Measurements from ENCODE around the gene ZNF74.
"Not testable (repeated sequence)": the region's sequence is repeated elsewhere in the genome, so short reads cannot be mapped to it uniquely, and the experiment has no call there.

The ZNF74 gene

DNA sequence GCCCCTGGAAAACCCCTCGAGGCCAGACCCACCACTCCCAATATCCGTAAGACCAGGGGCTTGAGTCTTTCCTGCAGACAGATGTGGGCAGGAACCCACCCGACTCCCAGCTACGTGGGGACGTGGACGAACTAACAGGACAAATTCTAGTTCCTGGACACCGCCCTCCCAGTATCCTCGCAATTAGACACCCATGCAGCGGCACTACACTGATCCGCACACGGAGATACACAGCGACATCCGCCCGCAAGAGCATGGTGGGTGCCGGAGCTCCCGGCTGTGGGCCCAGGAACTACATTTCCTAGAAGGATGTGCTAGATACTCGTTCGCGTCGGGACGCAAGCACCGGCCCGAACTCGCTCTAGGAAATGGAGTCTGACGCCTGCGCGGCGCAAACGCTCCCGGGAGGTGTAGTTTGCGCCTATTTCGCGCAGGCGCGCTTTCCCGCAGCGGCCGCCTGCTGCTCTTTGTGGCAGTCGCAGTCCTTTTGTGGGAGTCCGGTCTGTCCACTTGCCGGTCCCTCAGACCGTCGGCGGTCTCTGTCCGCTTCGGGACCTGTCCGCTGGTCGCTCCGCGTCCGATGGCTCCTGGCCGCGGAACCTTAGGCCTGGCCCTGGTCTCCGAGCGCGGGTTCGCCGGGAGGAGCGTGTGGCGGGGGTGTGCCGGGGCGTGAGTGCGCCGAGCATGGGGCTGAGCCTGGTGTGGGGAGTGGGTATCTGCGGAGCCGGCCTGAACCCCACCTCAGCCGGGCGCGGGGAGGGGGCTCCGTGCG lies at the start of gene ZNF74:
ZNF74 (plus strand) TSS at position 447 of the 772 bp plus-strand sequence. CDS start 478 bp downstream, outside the sequence.
- peak; percentile 94 for DNase-seq

DNA sequence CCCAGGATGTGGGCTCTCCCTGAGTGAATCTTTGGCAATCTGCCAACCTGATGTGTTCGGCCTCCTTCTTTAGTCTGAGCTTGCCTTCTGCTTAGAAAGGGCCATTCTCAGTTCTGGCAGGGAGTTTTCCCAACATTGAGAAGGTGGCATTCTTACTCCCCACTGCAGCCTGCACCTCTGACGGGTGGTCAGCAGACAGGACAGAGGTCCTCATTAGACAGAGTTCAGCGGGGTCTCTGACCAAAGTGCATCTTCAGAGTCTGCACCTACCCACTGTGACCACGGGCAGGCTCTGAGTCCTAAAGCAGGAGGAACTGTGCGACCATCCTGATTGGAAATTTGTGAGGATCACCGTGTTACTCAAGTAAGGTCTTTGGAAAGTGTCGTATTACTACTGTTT lies 47.4 kb upstream of the ZNF74 start:
- not testable (repeated sequence) for DNase-seq

DNA sequence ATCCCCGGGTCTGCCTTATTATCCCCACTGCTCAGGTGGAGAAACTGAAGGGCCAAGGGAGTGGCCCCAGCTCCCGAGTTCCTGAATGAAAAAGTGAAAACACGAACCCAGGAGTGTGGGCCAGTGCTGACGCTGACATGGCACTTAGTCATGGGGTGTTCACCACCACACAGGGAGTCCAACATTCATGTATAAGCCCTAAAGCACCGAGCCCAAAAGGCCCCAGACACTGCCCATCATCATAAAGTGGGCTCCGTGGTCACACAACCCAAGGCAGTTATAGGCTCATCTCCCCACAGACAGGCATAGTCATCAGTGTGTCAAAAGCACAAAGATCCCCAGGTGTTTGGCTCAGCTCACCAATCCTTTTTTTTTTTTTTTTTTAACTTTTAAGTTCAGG lies 41.4 kb upstream of the ZNF74 start:
- not testable (repeated sequence) for DNase-seq

DNA sequence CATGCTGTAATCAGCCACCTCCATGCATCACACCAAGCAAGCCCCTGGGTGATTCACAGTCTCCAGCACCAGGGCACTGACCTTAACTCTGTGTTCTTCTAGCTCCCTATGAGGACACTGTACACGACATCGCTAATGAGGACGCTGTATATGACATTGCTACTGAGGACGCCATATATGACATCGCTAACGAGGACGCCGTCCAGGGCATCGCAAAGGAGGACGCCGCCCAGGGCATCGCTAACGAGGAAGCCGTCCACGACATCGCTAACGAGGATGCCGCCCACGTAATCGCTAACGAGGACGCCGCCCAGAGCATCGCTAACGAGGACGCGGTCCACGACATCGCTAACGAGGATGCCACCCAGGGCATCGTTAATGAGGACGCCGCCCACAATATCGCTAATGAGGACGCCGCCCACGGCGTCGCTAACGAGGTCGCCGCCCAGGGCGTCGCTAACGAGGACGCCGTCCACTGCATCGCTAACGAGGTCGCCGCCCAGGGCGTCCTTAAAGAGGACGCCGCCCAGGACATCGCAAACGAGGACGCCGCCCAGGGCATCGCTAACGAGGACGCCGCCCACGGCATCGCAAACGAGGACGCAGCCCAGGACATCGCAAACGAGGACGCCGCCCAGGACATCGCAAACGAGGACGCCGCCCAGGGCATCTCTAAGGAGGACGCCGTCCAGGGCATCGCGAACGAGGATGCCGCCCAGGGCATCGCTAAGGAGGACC lies 39.5 kb upstream of the ZNF74 start:
- DNase-seq, result no peak

DNA sequence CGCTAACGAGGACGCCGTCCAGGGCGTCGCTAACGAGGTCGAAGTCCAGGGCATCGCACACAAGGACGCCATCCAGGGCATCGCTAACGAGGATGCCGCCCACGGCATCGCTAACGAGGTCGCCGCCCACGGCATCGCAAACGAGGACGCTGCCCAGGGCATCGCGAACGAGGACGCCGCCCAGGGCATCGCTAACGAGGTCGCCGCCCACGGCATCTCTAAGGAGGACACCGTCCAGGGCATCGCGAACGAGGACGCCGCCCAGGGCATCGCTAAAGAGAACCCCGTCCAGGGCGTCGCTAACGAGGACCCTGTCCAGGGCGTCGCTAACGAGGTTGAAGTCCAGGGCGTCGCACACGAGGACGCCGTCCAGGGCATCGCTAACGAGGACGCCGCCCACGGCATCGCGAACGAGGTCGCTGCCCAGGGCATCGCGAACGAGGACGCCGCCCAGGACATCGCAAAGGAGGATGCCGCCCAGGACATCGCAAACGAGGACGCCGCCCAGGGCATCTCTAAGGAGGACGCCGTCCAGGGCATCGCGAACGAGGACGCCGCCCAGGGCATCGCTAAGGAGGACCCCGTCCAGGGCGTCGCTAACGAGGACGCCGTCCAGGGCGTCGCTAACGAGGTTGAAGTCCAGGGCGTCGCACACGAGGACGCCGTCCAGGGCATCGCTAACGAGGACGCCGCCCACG lies 37.9 kb upstream of the ZNF74 start:
- not testable (repeated sequence) for DNase-seq

DNA sequence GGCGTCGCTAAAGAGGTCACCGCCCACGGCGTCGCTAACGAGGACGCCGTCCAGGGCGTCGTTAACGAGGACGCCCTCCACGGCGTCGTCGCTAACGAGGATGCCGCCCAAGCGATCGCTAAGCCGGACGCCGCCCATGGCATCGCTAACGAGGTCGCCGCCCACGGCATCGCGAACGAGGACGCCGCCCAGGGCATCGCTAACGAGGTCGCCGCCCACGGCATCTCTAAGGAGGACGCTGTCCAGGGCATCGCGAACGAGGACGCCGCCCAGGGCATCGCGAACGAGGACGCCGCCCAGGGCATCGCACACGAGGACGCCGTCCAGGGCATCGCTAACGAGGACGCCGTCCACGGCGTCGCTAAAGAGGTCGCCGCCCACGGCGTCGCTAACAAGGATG lies 37.0 kb upstream of the ZNF74 start:
- not testable (repeated sequence) for DNase-seq

DNA sequence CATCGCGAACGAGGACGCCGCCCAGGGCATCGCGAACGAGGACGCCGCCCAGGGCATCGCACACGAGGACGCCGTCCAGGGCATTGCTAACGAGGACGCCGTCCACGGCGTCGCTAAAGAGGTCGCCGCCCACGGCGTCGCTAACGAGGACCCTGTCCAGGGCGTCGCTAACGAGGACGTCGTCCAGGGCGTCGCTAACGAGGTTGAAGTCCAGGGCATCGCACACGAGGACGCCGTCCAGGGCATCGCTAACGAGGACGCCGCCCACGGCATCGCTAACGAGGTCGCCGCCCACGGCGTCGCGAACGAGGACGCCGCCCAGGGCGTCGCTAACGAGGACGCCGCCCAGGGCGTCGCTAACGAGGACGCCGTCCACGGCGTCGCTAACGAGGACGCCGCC lies 36.0 kb upstream of the ZNF74 start:
- not testable (repeated sequence) for DNase-seq

DNA sequence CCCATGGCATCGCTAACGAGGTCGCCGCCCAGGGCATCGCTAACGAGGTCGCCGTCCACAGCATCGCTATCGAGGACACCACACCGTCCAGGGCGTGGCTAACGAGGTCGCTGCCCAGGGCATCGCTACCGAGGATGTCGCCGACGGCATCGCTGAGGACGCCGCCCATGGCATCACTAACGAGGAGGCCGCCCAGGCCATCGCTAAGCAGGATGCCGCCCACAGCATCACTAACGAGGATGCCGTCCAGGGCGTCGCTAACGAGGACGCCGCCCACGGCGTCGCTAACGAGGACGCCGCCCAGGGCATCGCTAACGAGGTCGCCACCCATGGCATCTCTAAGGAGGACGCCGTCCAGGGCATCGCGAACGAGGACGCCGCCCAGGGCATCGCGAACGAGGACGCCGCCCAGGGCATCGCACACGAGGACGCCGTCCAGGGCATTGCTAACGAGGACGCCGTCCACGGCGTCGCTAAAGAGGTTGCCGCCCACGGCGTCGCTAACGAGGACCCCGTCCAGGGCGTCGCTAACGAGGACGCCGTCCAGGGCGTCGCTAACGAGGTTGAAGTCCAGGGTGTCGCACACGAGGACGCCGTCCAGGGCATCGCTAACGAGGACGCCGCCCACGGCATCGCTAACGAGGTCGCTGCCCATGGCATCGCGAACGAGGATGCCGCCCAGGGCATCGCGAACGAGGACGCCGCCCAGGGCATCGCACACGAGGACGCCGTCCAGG lies 35.3 kb upstream of the ZNF74 start:
- not testable (repeated sequence) for DNase-seq

DNA sequence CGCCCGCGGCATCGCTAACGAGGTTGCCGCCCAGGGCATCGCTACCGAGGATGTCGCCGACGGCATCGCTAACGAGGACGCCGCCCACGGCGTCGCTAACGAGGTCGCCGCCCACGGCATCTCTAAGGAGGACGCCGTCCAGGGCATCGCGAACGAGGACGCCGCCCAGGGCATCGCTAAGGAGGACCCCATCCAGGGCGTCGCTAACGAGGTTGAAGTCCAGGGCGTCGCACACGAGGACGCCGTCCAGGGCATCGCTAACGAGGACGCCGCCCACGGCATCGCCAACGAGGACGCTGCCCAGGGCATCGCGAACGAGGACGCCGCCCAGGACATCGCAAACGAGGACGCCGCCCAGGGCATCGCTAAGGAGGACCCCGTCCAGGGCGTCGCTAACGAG lies 33.7 kb upstream of the ZNF74 start:
- DNase-seq, result not testable (repeated sequence)

DNA sequence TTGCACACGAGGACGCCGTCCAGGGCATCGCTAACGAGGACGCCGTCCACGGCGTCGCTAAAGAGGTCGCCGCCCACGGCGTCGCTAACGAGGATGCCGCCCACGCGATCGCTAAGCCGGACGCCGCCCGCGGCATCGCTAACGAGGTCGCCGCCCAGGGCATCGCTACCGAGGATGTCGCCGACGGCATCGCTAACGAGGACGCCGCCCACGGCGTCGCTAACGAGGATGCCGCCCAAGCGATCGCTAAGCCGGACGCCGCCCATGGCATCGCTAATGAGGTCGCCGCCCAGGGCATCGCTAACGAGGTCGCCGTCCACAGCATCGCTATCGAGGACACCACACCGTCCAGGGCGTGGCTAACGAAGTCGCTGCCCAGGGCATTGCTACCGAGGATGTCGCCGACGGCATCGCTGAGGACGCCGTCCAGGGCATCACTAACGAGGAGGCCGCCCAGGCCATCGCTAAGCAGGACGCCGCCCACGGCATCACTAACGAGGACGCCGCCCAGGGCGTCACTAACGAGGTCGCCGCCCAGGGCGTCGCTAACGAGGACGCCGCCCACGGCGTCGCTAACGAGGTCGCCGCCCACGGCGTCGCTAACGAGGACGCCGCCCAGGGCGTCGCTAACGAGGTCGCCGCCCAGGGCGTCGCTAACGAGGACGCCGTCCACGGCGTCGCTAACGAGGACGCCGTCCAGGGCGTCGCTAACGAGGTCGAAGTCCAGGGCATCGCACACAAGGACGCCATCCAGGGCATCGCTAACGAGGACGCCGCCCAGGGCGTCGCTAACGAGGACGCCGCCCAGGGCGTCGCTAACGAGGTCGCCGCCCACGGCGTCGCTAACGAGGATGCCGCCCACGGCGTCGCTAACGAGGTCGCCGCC lies 32.8 kb upstream of the ZNF74 start:
- DNase-seq, result not testable (repeated sequence)

DNA sequence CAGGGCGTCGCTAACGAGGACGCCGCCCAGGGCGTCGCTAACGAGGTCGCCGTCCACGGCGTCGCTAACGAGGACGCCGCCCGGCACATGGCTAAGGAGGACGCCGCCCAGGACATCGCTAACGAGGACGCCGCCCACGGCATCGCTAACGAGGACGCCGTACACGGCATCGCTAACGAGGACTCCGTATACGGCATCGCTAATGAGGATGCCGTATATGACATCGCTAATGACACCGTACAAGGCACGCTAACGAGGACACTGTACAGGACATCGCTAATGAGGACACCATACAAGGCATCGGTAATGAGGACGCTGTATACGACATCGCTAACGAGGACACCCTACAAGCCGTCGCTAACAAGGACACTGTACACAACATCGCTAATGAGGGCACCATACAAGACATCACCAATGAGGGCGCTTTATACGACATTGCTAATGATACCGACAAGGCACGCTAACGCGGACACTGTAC lies 32.2 kb upstream of the ZNF74 start:
- DNase-seq, result not testable (repeated sequence)

DNA sequence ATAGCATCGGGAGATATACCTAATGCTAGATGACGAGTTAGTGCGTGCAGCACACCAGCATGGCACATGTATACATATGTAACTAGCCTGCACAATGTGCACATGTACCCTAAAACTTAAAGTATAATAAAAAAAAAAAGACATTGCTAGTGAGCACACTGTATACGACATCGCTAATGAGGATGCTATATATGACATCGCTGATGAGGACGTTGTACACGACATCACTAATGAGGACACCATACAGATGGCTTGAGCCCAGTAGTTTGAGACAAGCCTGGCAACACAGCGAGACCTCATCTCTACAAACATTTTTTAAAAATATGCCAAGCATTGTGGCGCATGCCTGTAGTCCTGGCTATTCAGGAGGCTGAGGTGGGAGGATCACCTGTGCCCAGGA lies 31.5 kb upstream of the ZNF74 start:
- DNase-seq, result not testable (repeated sequence)

DNA sequence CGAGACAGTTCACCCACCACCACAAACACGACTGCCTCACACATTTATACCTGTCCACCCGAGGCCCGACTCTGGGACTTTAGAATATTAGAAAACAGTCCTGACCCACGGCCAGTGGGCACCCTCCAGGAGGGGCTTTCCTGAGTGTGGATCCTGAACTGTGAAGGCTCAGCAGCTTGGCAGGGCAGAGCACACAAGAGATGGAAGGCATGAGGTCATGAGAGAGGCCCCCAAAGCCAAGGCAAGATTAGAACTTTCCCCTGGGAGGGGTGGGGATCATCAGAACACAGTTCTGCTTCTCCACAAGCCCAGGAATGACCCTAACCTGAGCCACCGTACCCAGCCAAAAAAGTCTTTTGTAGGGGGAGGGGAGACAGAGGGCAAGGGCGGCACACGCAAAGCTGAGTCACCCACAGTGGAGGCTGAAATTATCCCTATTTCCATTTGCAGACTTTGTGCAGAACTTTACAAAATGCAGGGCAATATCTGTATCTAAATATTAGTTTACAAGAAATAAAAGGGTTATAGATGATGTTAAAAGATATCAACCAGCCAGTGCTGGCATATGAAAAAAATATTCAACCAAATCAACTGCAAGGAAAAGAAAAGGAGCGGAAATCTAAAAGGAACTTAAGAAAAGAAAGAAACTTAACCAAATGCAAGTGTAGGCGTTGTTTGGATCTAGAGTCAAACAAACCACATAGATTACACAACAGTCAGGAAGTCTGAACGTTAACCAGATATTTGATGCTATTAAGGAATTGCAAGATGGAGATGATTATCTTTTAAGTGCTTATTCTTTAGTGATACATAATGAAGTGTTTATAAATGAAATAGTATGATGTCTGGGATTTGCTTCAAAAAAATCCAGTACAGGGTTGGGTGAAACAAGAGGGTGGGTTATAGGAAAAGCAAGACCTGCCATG lies 29.4 kb upstream of the ZNF74 start:
- not testable (repeated sequence) for DNase-seq

DNA sequence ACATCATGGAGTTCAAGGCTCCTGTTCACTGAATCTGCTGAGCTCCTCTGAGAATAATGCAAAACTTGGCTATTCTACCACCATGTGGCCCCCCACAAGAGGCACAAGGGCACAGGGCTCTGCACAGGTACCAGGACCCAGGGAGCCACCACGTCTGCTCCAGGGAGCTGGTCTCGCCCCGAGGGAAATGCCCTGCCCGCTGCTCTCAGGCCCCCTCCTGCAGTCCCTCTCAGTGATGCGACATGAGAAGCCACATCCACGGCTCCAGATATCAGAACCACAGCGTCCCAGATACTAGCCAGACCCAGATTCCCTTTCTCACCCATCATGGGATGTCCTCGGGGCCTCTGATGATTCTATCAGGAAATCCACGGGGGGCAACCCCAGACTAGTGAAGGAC lies 27.1 kb upstream of the ZNF74 start:
- not testable (repeated sequence) for DNase-seq

DNA sequence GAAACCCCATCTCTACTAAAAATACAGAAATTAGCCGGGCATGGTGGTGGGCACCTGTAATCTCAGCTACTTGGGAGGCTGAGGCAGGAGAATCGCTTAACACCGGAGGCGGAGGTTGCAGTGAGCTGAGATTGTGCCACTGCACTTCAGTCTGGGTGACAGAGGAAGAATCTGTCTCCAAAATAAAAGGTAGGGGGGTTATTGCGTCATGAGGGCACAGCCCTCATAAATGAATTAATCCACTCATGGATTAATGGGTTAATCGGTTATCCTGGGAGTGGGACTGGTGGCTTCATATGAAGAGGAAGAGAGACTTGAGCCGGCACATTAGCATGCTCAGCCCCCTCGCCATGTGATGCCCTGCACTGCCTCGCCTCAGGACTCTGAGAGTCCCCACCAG lies 25.1 kb upstream of the ZNF74 start:
- DNase-seq, result not testable (repeated sequence)

DNA sequence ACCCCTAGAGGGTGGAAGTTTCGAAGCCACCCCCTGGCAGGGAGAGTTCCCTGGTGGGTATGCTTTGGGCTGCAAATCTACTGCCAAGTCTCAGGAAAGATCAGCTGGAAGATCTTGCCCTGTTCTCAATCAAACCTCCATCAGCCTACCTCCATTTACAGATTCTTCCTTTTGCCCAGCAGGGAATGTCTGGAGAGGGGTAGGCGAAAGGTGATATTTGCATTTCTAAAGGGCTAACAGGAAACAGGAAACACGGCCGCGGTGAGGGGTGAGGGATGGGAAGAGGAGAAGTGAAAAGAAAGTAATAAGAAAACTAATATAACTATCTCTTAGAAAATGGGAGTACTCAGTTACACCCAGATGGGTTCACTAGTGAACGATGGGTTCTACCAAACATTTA lies 22.3 kb upstream of the ZNF74 start:
- not testable (repeated sequence) for DNase-seq

DNA sequence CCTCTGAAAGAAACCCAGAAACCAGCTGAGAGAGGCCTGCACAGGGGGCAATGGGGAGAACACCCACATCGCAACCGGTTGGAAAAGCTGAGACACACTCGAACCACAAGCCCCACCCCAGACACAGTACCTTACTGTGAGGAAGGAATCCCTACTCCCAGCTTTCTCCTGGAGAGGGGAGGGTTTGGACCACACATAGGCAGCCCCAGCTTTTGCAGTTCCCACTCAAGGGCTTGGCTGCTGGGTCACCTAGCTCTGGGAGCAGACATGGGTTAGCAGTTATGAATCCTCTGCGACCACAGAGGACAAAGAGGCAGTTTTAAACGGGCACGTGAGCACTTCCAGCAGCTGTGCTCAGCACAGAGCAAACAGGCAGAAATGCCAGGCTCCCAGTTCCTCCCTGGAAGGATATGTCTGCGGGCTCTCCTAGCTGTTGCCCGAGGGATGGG lies 21.5 kb upstream of the ZNF74 start:
- DNase-seq, result peak; percentile 80

DNA sequence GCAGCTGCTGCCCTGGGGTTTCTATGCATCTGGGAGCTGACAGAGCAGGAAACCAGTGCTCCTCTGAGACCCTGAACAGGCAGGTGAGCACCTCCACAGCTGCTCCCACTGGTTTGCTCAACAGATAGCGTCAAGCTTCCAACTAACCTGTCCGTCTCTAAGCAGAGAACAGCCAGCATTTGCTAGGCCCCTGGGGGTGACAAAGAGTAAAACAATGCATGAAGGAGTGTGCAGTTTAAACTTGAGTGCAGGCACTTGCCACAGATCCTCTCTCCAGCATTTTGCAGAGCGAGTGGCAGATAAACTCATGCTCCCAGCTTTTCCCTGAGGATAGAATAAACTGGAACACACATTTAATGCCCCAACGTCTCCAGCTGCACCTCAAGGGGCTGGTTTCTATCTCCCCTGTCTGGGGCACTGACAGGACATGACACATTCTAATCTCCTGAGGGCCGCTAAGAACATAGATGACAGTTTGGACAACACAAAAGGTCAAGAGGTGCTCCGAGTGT lies 20.7 kb upstream of the ZNF74 start:
- DNase-seq, result peak; percentile 51

DNA sequence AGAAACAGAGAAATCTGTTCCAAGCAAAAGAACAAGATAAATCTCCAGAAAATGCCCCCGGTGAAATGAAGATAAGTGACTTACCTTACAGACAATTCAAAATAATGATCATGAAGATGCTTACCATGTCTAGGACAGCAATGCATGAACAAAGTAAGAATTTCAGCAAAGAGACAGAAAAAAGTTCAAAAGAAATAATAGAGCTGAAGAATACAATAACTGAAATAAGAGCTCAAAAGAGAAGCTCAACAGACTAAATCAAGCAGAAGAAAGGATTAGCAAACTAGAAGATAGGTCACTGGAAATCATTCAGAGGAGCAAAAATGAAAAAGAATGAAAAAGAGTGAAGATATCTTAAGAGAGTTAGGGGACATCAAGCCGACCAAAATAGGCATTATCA lies 19.8 kb upstream of the ZNF74 start:
- DNase-seq, result not testable (repeated sequence)

DNA sequence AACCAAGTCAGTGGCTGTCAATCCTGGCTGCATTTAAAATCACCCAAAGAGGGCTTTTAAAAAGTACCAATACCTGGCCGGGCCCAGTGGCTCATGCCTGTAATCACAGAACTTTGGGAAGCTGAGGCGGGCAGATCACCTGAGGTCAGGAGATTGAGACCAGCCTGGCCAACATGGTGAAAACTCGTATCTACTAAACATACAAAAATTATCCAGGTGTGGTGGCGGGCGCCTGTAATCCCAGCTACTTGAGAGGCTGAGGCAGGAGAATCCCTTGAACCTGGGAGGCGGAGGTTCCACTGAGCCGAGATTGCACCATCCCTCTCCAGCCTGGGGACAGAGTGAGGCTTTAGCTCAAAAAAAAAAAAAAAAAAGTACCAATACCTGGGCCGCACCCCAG lies 17.7 kb upstream of the ZNF74 start:
- DNase-seq, result not testable (repeated sequence)
